GM18502 (cell line): Measurements from ENCODE around the gene SLC39A11.
A peak's percentile ranks its signal among the peaks of the same experiment; 100 is the strongest.
"Not testable (repeated sequence)": the region's sequence is repeated elsewhere in the genome, so short reads cannot be mapped to it uniquely, and the experiment has no call there.

ENCODE experiments used
- ATAC-seq: cut with Tn5 transposase; IDR thresholded peaks from one replicate; pipeline ENCODE4 v1.9.1; 2021; ENCODE audit warnings: mild to moderate bottlenecking; ENCODE audit not compliant: unreplicated experiment, poor library complexity

The SLC39A11 gene

GRCh38 chr17:73112246-73112645, 19.8 kb upstream of the SLC39A11 start:
- ATAC-seq = no peak

GRCh38 chr17:73111386-73111785, 18.9 kb upstream of the SLC39A11 start:
- no peak for ATAC-seq

GRCh38 chr17:73107191-73107590, 14.7 kb upstream of the SLC39A11 start:
- ATAC-seq = no peak

- no peak for ATAC-seq
Observed at GRCh38 chr17:73105431-73105830, 12.9 kb upstream of the SLC39A11 start.

GRCh38 chr17:73104450-73104849, 12.0 kb upstream of the SLC39A11 start:
- no peak for ATAC-seq

GRCh38 chr17:73103641-73104335, 11.3 kb upstream of the SLC39A11 start:
- no peak for ATAC-seq

GRCh38 chr17:73101031-73101430, 8.5 kb upstream of the SLC39A11 start:
- no peak for ATAC-seq

- ATAC-seq = no peak
Observed at GRCh38 chr17:73100363-73100762, 7.9 kb upstream of the SLC39A11 start.

- no peak for ATAC-seq
Observed at GRCh38 chr17:73099511-73099910, 7.0 kb upstream of the SLC39A11 start.

- ATAC-seq = no peak
Observed at GRCh38 chr17:73098919-73099318, 6.4 kb upstream of the SLC39A11 start.

GRCh38 chr17:73097973-73098765, 5.7 kb upstream of the SLC39A11 start:
- not testable (repeated sequence) for ATAC-seq

GRCh38 chr17:73096866-73097265, 4.4 kb upstream of the SLC39A11 start:
- no peak for ATAC-seq

- no peak for ATAC-seq
Observed at GRCh38 chr17:73096211-73096610, 3.7 kb upstream of the SLC39A11 start.

- no peak for ATAC-seq
Observed at GRCh38 chr17:73093286-73093685, 798 bp upstream of the SLC39A11 start.

- peak; percentile 19 for ATAC-seq
Observed at GRCh38 chr17:73091770-73092522, 542 bp downstream of the SLC39A11 start.

GRCh38 chr17:73091410-73091769, 1.1 kb downstream of the SLC39A11 start:
- ATAC-seq = no peak

- ATAC-seq = no peak
Observed at GRCh38 chr17:73090396-73091202, 1.9 kb downstream of the SLC39A11 start.

- ATAC-seq = no peak
Observed at GRCh38 chr17:73089322-73090317, 2.9 kb downstream of the SLC39A11 start.

- no peak for ATAC-seq
Observed at GRCh38 chr17:73088561-73088960, 3.9 kb downstream of the SLC39A11 start.
